Naive thymus-derived CD4-positive, alpha-beta T cell (primary cell): ENCODE measurements around the gene SLC7A6OS. TPM values are rescaled to one million over a fixed set of nuclear protein-coding genes. Genes with fewer than 3 reads are reported as not detected.
A peak's percentile ranks its signal among the peaks of the same experiment; 100 is the strongest.

Source experiments
- ATAC-seq: fragments of 150-1000 bp; cut with Tn5 transposase; 2 replicates; pipeline ENCODE4 v1.10.0; 2021; ENCODE audit warnings: mild to moderate bottlenecking, moderate library complexity
- CTCF ChIA-PET: fragments of 350-600 bp; sonication (Branson Sonifier 250); formaldehyde crosslinking; loops from one replicate; lab custom pipeline; 2021; ENCODE audit warnings: antibody characterized with exemption; lab: Charles Lee
- POLR2A ChIA-PET: fragments of 350-600 bp; sonication (Branson Sonifier 250); formaldehyde crosslinking; loops from one replicate; lab custom pipeline; 2021; ENCODE audit warnings: antibody characterized with exemption, inconsistent platforms; lab: Charles Lee
- DNase-seq, 9 donors: peaks; one replicate each; pipeline versions ENCODE4 v3.0.0 to v3.0.0-alpha.2; 2020 to 2022; ENCODE audit warnings: mixed read lengths in 1 of 9
- H3K27ac ChIP-seq: one replicate; pipeline ENCODE4 v1.7.0; 2013; ENCODE audit warnings: mild to moderate bottlenecking, low read depth, low read length, moderate library complexity
- H3K27me3 ChIP-seq, 2 donors: one replicate each; pipeline ENCODE4 v1.7.0; 2013; ENCODE audit warnings: low read length in 2 of 2, mild to moderate bottlenecking in 2 of 2, moderate library complexity in 2 of 2; ENCODE audit not compliant: control insufficient read depth in 2 of 2, insufficient read depth in 2 of 2
- H3K36me3 ChIP-seq, 3 experiments: 1 replicate in 2 of 3; 2 replicates in 1 of 3; pipeline ENCODE4 v1.7.0; 2013; ENCODE audit warnings: low read length in 3 of 3, mild to moderate bottlenecking in 3 of 3, moderate library complexity in 1 of 3; ENCODE audit not compliant: insufficient read depth in 3 of 3, control insufficient read depth in 2 of 3
- H3K4me1 ChIP-seq, 2 donors: one replicate each; pipeline ENCODE4 v1.7.0; 2013; ENCODE audit warnings: low read length in 2 of 2, mild to moderate bottlenecking in 2 of 2, moderate library complexity in 1 of 2; ENCODE audit not compliant: control insufficient read depth in 2 of 2, insufficient read depth in 2 of 2
- H3K4me3 ChIP-seq: 2 replicates; pipeline ENCODE4 v1.7.0; 2013; ENCODE audit warnings: mild to moderate bottlenecking, low read length
- H3K9me3 ChIP-seq, 3 experiments: 1 replicate in 2 of 3; 2 replicates in 1 of 3; pipeline ENCODE4 v1.7.0; 2013; ENCODE audit warnings: low read length in 3 of 3; ENCODE audit not compliant: control insufficient read depth in 2 of 3
- H3K27ac Mint-ChIP-seq, 9 donors: one replicate each; pipeline ENCODE4 v1.8.0; 2020 to 2022; ENCODE audit warnings: mixed read lengths in 9 of 9, mild to moderate bottlenecking in 8 of 9, moderate library complexity in 5 of 9, inconsistent platforms in 2 of 9
- H3K27me3 Mint-ChIP-seq, 5 donors: one replicate each; pipeline ENCODE4 v1.8.0; 2021 to 2022; ENCODE audit warnings: mixed read lengths in 5 of 5, mild to moderate bottlenecking in 1 of 5
- H3K36me3 Mint-ChIP-seq, 5 donors: one replicate each; pipeline ENCODE4 v1.8.0; 2020 to 2022; ENCODE audit warnings: mixed read lengths in 5 of 5, mild to moderate bottlenecking in 3 of 5, inconsistent platforms in 1 of 5
- H3K4me1 Mint-ChIP-seq, 7 donors: one replicate each; pipeline ENCODE4 v1.8.0; 2020 to 2022; ENCODE audit warnings: mixed read lengths in 7 of 7, mild to moderate bottlenecking in 3 of 7, inconsistent platforms in 1 of 7
- H3K4me3 Mint-ChIP-seq, 10 donors: one replicate each; pipeline ENCODE4 v1.8.0; 2020 to 2022; ENCODE audit warnings: mild to moderate bottlenecking in 10 of 10, mixed read lengths in 10 of 10, moderate library complexity in 6 of 10, inconsistent platforms in 2 of 10
- H3K9me3 Mint-ChIP-seq, 11 donors: one replicate each; pipeline ENCODE4 v1.8.0; 2020 to 2022; ENCODE audit warnings: mixed read lengths in 11 of 11, mild to moderate bottlenecking in 4 of 11, inconsistent platforms in 1 of 11, moderate library complexity in 1 of 11
- intact Hi-C, 2 donors: fragments of 100-400 bp; cut with micrococcal nuclease; formaldehyde crosslinking; loops; one replicate each; pipeline ENCODE4 v1.15.1; 2023
- polyA plus RNA-seq, 2 donors: library from polyadenylated mRNA; unstranded; fragments of 300-500 nt; fragmentation: Illumina TruSeq; gene quantifications; one replicate each; pipeline ENCODE4 v1.2.3, GENCODE V29; 2021
- total RNA-seq, 6 experiments: library from RNA in 5 of 6; stranded (reverse) in 5 of 6; gene quantifications; 1 replicate in 5 of 6; 2 replicates in 1 of 6; pipeline ENCODE4 v1.2.3 and lab custom pipeline; 2021 to 2026

Gene SLC7A6OS
- 10 to 100 TPM; 31.4 to 50.3 (median 34.8) TPM for total RNA-seq
- polyA plus RNA-seq: 10 to 100 TPM; 22.1 to 35.6 TPM
- 55.6 reads per million, percentile 73 among the genes with 10 or more reads in this experiment for total RNA-seq (lab: John Stamatoyannopoulos, UW)

DNA sequence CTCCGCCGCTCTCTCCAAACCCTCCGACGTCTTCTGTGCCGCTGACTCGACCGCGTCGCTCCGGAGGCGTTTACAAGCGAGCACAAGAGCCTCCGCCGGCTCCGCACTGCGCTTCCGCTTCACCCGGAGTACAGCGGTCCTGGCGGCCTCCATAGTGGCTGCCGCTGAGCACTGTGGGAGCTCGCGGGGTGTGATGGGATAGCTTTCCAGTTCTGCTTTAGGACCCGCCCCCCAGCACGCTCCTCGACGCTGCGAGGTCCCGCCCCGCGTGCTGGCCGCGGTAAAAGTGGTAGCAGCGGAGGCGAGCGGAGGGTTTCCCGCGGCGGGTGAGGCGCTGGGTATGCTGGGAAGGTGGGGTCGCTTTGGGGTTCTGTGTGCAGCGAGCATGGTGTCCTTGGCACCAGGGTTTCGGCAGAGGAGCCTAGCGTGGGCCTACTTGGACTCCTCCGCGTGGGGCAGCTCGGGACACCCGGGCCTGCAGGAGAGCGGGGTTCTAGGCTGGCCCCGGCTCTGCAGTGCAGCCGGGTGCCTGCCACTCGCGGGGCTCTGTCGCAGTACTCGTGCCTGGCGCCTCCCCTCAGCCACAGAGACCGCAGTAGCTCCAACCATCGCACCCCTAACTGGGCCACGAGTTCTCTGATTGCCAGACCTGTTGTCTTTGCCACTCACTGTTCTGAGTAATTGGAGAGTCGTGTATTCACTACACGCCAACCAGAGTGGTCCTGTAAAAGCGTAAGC is at the start of gene SLC7A6OS, which contains the start of gene PRMT7:
Gene SLC7A6OS (minus strand): TSS at position 173 of the 738 bp plus-strand sequence. CDS start 20 bp downstream, at position 153.
Gene PRMT7 (plus strand): TSS at position 246 of the 738 bp plus-strand sequence. CDS start 4,961 bp downstream, outside the sequence.
- peak; percentile 99 for ATAC-seq
- peaks cover 0 to 40% (median 11%) of the 10 kb centered on the region in 3 experiments for H3K36me3 ChIP-seq

DNA sequence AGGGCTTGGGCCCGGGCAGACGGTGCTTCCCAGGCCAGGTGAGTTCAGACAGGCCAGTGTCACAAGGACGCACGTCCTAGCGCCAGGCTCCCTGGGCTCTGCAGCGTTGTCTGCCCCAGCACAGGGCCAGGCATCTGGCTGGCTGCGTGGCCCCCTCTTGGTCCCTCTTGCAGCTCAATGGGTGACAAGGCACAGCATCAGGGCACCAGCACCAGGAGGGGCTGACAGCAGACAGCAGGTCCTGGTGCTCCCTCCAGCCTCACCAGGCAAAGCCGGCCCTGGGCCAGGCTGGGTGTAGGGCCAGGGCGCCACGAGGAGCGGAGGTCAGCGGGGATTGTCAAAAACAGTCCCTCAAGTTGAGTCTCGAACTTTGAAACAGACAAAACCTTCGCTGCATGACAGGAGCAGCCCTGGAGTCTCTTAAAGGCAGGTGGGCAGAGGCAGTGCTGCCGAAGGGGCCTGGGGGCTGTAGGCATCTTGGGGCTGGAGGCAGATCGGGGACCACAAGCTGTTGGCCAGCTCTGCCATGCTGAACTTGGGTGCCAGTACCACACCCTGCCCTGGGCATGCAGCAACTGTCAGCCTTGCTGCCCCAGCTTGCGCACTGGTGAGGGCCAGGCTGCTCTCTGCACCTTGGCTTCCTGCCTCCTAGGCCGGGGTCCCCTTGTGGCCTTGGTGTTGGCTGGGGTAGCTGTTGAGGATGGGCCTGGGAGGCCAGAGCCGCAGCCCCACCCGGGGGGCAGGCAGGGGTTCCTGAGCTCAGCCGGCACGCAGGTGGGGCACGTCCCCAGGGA is 48.8 kb upstream of the SLC7A6OS start:
- ChIA-PET CTCF (interaction anchor here (0.5 kb wide), 1 partner anchor 150 kb away, joined by 3 read pairs; no protein-coding TSS in a partner anchor), POLR2A (interaction anchor here (0.9 kb wide), 1 partner anchor 12 kb away, joined by 3 read pairs; no protein-coding TSS in a partner anchor)
- Mint-ChIP-seq H3K4me3 (no peak overlapping the region), H3K4me1 (peaks cover 21 to 51% (median 43%) of the 10 kb centered on the region in 7 donors), H3K9me3 (no peaks in the 10 kb centered on the region), H3K27ac (no peak overlapping the region), H3K27me3 (no peaks in the 10 kb centered on the region), H3K36me3 (peaks cover 0 to 34% (median 5%) of the 10 kb centered on the region in 5 donors)
- peaks cover 25 to 38% of the 10 kb centered on the region in 2 donors for H3K4me1 ChIP-seq
- ATAC-seq (no peak), DNase-seq (no peak)
- H3K9me3 ChIP-seq: no peaks in the 10 kb centered on the region
- no peak overlapping the region for H3K4me3 ChIP-seq
- H3K27ac ChIP-seq: no peak overlapping the region
- intact Hi-C loops: loop anchor here in 1 of 2 donors (5.0 kb wide), 1 partner anchor 58 kb away; no protein-coding TSS in a partner anchor
- peaks cover 0 to 31% (median 4%) of the 10 kb centered on the region in 3 experiments for H3K36me3 ChIP-seq
- no peaks in the 10 kb centered on the region for H3K27me3 ChIP-seq

More for the DNA sequence above, at the start of gene SLC7A6OS, which contains the start of gene PRMT7:
- Mint-ChIP-seq H3K9me3 (no peaks in the 10 kb centered on the region), H3K27ac (peak within 1 kb of the TSS; percentile 77 to 99 (median 96)), H3K27me3 (no peaks in the 10 kb centered on the region), H3K4me3 (peak within 1 kb of the TSS; percentile 88 to 100 (median 98)), H3K4me1 (peaks cover 33 to 69% (median 59%) of the 10 kb centered on the region in 7 donors), H3K36me3 (peaks cover 4 to 24% (median 15%) of the 10 kb centered on the region in 5 donors)
- CTCF ChIA-PET: interaction anchor here (0.6 to 2.4 kb wide), 17 partner anchors 11 to 813 kb away, joined by 3 to 58 read pairs (median 5); partner anchors contain the start of gene SLC7A6
- POLR2A ChIA-PET: interaction anchor here (0.6 to 8.3 kb wide), 23 partner anchors 9 to 504 kb away, joined by 3 to 90 read pairs (median 7); partner anchors contain the start of genes NFATC3, PLA2G15, SLC7A6 and TSNAXIP1
- H3K27ac ChIP-seq: peak within 1 kb of the TSS; percentile 91
- H3K27me3 ChIP-seq: no peaks in the 10 kb centered on the region
- DNase-seq: peak; percentile 77 to 94 (median 92)
- peaks cover 25 to 32% of the 10 kb centered on the region in 2 donors for H3K4me1 ChIP-seq
- H3K9me3 ChIP-seq: no peaks in the 10 kb centered on the region
- intact Hi-C loops: loop anchor here (1.0 to 5.0 kb wide), 18 partner anchors 17 to 821 kb away; partner anchors contain the start of genes PLA2G15 (in 2 of the 2), PSMB10 (in 2 of the 2), SLC7A6 (in 2 of the 2) and SMPD3 (in 2 of the 2)
- peak within 1 kb of the TSS; percentile 99 for H3K4me3 ChIP-seq

DNA sequence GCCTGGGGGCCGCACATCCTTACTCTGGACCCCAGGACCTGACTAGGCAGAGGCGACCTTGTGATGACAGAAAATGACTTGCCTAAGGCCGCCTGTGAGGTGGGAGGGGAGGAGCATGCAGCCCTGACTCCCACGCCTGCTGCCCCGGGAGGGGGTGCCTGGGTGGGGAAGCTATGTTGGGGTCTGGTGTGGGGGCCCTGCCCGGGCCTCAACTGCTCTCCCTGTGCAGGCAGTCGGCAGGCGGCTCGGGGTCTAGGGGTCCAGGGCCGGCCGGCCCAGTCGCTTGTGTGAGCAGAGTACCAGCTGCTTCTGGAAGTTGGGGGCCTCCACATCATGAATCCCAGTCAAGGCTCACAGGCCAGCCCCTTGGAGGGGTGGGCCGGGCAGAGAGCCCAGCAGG is 48.2 kb upstream of the SLC7A6OS start:
- H3K36me3 Mint-ChIP-seq: peaks cover 0 to 39% (median 8%) of the 10 kb centered on the region in 5 donors
- no peak overlapping the region for H3K4me3 ChIP-seq
- peaks cover 20 to 50% (median 39%) of the 10 kb centered on the region in 7 donors for H3K4me1 Mint-ChIP-seq
- ATAC-seq: no peak
- H3K27ac Mint-ChIP-seq: no peak overlapping the region
- no peak for DNase-seq
- no peak overlapping the region for H3K4me3 Mint-ChIP-seq
- H3K27me3 Mint-ChIP-seq: no peaks in the 10 kb centered on the region
- H3K27ac ChIP-seq: no peak overlapping the region
- no peaks in the 10 kb centered on the region for H3K9me3 Mint-ChIP-seq
- H3K36me3 ChIP-seq: peaks cover 0 to 37% (median 4%) of the 10 kb centered on the region in 3 experiments
- H3K9me3 ChIP-seq: no peaks in the 10 kb centered on the region
- intact Hi-C loops: loop anchor here in 1 of 2 donors (5.0 kb wide), 1 partner anchor 58 kb away; no protein-coding TSS in a partner anchor
- ChIA-PET POLR2A (no interaction called here), CTCF (interaction anchor here (0.5 kb wide), 1 partner anchor 151 kb away, joined by 3 read pairs; no protein-coding TSS in a partner anchor)
- H3K27me3 ChIP-seq: no peaks in the 10 kb centered on the region
- peaks cover 25 to 34% of the 10 kb centered on the region in 2 donors for H3K4me1 ChIP-seq

DNA sequence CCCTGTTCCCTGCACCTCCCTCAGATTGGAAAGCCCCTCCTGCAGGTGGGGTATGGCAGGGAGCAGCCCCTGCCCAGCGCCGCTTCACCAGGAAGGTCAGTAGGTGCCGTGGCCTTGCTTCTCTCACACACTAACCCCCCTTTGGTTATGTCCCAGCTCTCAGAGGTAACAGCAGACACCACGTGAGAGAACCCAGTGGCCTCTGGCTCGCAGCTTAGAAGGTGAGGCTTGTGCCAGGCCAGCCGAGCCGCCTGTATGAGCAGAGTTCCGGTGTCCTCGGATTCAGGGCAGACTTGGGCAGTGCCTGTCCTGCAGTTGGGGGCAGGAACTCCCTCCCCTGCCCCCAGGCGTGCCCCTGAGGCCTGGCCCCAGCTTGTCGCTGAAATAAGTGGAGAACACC is 47.2 kb upstream of the SLC7A6OS start:
- no peak for DNase-seq
- Histone ChIP-seq H3K27ac (no peak overlapping the region), H3K4me1 (peaks cover 25 to 34% of the 10 kb centered on the region in 2 donors), H3K4me3 (no peak overlapping the region), H3K36me3 (peaks cover 0 to 47% (median 4%) of the 10 kb centered on the region in 3 experiments), H3K9me3 (no peaks in the 10 kb centered on the region), H3K27me3 (no peaks in the 10 kb centered on the region)
- H3K4me1 Mint-ChIP-seq: peaks cover 19 to 49% (median 38%) of the 10 kb centered on the region in 7 donors
- H3K9me3 Mint-ChIP-seq: no peaks in the 10 kb centered on the region
- POLR2A ChIA-PET: no interaction called here
- H3K27ac Mint-ChIP-seq: peak overlapping the region in 1 of 9 donors; percentile 64
- CTCF ChIA-PET: interaction anchor here (0.8 kb wide), 1 partner anchor 130 kb away, joined by 3 read pairs; no protein-coding TSS in a partner anchor
- ATAC-seq: no peak
- peaks cover 0 to 47% (median 12%) of the 10 kb centered on the region in 5 donors for H3K36me3 Mint-ChIP-seq
- intact Hi-C loops: loop anchor here in 1 of 2 donors (5.0 kb wide), 1 partner anchor 59 kb away; no protein-coding TSS in a partner anchor
- H3K27me3 Mint-ChIP-seq: no peaks in the 10 kb centered on the region
- H3K4me3 Mint-ChIP-seq: peak overlapping the region in 5 of 10 donors; percentile 7 to 87 (median 85)

DNA sequence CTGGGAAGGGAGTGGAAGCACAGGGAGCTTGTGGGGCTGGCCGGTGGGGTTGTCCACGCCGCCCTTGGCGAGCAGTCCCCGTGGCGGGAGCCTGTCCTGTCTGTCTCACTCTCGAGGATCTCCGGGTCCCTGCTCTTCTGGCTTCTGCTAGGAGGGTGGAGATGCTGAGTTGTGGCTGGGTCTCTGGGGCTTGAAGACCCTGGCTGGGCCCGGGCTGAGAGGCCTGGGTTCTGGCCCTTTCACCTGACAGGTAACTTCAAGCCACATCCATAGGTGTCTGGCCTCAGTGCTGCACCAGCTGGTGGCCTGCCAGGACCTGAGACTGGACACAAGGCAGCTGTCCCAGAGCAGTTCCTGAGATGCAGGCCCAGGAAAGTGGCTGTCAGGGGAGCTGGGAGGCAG is 46.8 kb upstream of the SLC7A6OS start:
- Histone ChIP-seq H3K36me3 (peaks cover 0 to 51% (median 4%) of the 10 kb centered on the region in 3 experiments), H3K27me3 (no peaks in the 10 kb centered on the region), H3K4me3 (no peak overlapping the region), H3K27ac (no peak overlapping the region), H3K4me1 (peaks cover 25 to 34% of the 10 kb centered on the region in 2 donors), H3K9me3 (no peaks in the 10 kb centered on the region)
- peaks cover 19 to 49% (median 38%) of the 10 kb centered on the region in 7 donors for H3K4me1 Mint-ChIP-seq
- no peak overlapping the region for H3K27ac Mint-ChIP-seq
- H3K4me3 Mint-ChIP-seq: peak overlapping the region in 7 of 10 donors; percentile 7 to 87 (median 76)
- intact Hi-C loops: loop anchor here in 1 of 2 donors (5.0 kb wide), 1 partner anchor 60 kb away; no protein-coding TSS in a partner anchor
- peaks cover 0 to 47% (median 14%) of the 10 kb centered on the region in 5 donors for H3K36me3 Mint-ChIP-seq
- ChIA-PET CTCF (interaction anchor here (0.8 kb wide), 1 partner anchor 131 kb away, joined by 3 read pairs; no protein-coding TSS in a partner anchor), POLR2A (no interaction called here)
- DNase-seq: no peak
- no peaks in the 10 kb centered on the region for H3K27me3 Mint-ChIP-seq
- no peaks in the 10 kb centered on the region for H3K9me3 Mint-ChIP-seq
- no peak for ATAC-seq
